ENCODE data around the gene GPR35.

The GPR35 gene

DNA sequence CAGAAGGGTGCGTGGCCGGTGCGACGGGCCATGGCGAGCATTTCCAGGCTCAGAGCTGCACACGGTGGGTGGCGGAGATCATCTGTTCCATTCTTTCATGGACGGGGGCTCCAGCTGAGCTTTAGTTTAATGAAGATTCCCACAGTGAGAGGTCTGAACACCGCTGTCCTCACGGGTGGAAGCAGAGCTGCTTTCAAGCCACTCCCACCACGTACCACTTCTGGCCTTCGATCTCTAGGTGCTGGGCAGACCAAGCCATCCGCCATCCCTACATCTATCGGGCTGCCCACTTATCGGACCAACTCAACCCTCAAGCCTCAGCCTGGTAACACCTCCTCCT, 18.5 kb downstream of the GPR35 start:
- no peak overlapping the region for H3K27ac ChIP-seq (ENCODE audit: low read depth, low read length, severe bottlenecking)
- no peak overlapping the region for H3K4me3 ChIP-seq (ENCODE audit: extremely low read depth, insufficient read depth, low read length, poor library complexity, severe bottlenecking)
- H3K4me1 ChIP-seq (ENCODE audit: control insufficient read depth, insufficient read depth, low read length, poor library complexity, severe bottlenecking): no peaks in the 10 kb centered on the region
- no peaks in the 10 kb centered on the region for H3K36me3 ChIP-seq (ENCODE audit: control insufficient read depth, insufficient read depth, low read length)
- no peaks in the 10 kb centered on the region for H3K9me3 ChIP-seq (ENCODE audit: control insufficient read depth, low read length)
- WGBS, 2 experiments (ENCODE audit: insufficient coverage in 2 of 2): 90 to 92% methylated on average over 14 to 15 of the region's 15 CpGs

DNA sequence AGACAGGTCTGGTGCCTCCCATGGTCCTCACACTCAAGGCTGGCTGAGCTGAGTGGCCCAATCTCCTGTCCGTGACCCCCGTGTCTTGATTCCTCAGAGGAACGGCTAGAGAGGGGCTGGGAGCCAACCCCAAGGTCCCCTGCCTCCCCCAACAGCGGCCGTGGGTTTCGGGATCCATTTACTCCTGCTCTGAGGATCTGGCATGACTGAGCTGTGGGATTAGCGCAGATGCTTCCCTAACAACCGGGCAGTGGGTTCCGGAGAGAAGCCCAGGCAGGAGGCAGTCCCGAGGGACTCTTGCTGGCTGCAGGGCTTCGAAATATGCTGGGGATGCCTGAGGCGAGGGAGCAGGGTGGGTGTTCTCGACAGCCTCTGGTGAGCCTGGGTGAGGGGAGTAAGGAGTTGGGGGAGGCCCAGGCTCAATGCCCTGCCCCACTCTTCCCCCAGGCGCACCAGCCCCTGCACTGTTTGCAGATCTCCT, 18.9 kb downstream of the GPR35 start:
- Histone ChIP-seq H3K9me3 (ENCODE audit: control insufficient read depth, low read length) (no peaks in the 10 kb centered on the region), H3K4me3 (ENCODE audit: extremely low read depth, insufficient read depth, low read length, poor library complexity, severe bottlenecking) (no peak overlapping the region), H3K27ac (ENCODE audit: low read depth, low read length, severe bottlenecking) (no peak overlapping the region), H3K36me3 (ENCODE audit: control insufficient read depth, insufficient read depth, low read length) (no peaks in the 10 kb centered on the region), H3K4me1 (ENCODE audit: control insufficient read depth, insufficient read depth, low read length, poor library complexity, severe bottlenecking) (no peaks in the 10 kb centered on the region)
- 83 to 89% methylated on average over 7 to 9 of the region's 14 CpGs for WGBS, 2 experiments (ENCODE audit: insufficient coverage in 2 of 2)

DNA sequence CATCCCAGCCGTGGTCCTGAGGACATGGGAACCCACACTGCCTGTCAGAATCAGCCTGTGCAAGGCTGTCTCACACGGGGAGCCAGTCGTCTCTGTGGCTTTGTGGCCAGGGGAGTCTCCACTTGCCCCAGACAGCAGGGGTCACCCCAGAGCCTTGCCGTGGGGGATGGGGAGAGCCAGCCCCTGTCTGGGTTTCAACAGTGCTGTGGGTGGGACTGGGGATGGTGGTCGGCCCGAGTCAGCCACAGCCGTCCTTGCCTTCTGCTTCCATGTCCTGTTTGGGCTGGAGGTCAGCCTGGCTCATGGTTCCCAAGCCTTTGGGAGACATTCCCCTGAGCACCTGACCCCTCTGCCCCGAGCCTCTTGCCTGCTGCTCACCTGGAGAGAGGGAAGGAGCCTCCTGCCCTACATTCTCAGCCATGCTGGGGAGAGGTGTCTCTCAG, 19.6 kb downstream of the GPR35 start:
- 55 to 81% methylated on average over 5 to 8 of the region's 8 CpGs for WGBS, 2 experiments (ENCODE audit: insufficient coverage in 2 of 2)
- Histone ChIP-seq H3K4me1 (ENCODE audit: control insufficient read depth, insufficient read depth, low read length, poor library complexity, severe bottlenecking) (no peaks in the 10 kb centered on the region), H3K4me3 (ENCODE audit: extremely low read depth, insufficient read depth, low read length, poor library complexity, severe bottlenecking) (no peak overlapping the region), H3K9me3 (ENCODE audit: control insufficient read depth, low read length) (no peaks in the 10 kb centered on the region), H3K36me3 (ENCODE audit: control insufficient read depth, insufficient read depth, low read length) (no peaks in the 10 kb centered on the region), H3K27ac (ENCODE audit: low read depth, low read length, severe bottlenecking) (no peak overlapping the region)

DNA sequence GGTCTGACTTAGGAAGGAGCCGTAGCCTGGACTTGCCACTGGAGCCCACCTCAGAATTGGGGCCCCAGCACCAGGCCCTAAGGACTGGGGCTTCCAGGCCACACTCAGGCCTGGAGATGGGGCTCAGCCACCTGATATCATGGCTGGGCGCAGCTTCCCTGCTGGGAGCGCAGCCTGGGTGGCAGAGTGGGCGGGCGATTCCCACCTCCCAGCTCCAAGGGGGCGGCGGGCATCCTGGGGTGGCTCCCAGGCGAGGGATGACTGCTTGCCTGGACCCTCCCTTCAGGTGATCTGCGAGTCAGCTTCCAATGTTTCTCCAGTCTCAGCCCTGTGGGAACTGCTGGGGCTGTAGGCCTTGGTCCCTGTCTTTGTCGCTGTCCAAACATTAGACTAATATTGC, 20.1 kb downstream of the GPR35 start:
- Histone ChIP-seq H3K4me1 (ENCODE audit: control insufficient read depth, insufficient read depth, low read length, poor library complexity, severe bottlenecking) (no peaks in the 10 kb centered on the region), H3K36me3 (ENCODE audit: control insufficient read depth, insufficient read depth, low read length) (no peaks in the 10 kb centered on the region), H3K27ac (ENCODE audit: low read depth, low read length, severe bottlenecking) (no peak overlapping the region), H3K9me3 (ENCODE audit: control insufficient read depth, low read length) (no peaks in the 10 kb centered on the region), H3K4me3 (ENCODE audit: extremely low read depth, insufficient read depth, low read length, poor library complexity, severe bottlenecking) (no peak overlapping the region)
- 83 to 91% methylated on average over 9 to 10 of the region's 10 CpGs for WGBS, 2 experiments (ENCODE audit: insufficient coverage in 2 of 2)

DNA sequence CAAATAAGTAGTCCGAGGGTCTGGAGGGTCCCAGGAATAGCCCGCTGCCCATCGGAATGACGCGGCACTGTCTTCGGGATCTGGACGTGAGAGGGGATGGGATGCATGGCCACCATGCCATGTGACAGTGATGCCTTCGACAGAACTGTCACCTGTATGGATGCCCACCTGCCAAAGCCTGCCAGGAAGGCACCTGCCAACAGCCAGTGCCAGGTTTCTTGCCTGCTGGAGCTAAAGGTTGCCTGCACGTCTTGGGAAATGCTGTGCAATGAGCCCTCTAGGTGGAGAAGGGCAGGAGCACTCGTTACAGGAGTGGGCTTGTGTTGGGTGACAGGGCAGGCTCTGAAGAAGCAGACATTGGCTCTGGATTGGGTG, 20.5 kb downstream of the GPR35 start:
- 83 to 92% methylated on average over 9 to 10 of the region's 10 CpGs for WGBS, 2 experiments (ENCODE audit: insufficient coverage in 2 of 2)
- Histone ChIP-seq H3K4me1 (ENCODE audit: control insufficient read depth, insufficient read depth, low read length, poor library complexity, severe bottlenecking) (no peaks in the 10 kb centered on the region), H3K27ac (ENCODE audit: low read depth, low read length, severe bottlenecking) (no peak overlapping the region), H3K36me3 (ENCODE audit: control insufficient read depth, insufficient read depth, low read length) (no peaks in the 10 kb centered on the region), H3K4me3 (ENCODE audit: extremely low read depth, insufficient read depth, low read length, poor library complexity, severe bottlenecking) (no peak overlapping the region), H3K9me3 (ENCODE audit: control insufficient read depth, low read length) (no peaks in the 10 kb centered on the region)

DNA sequence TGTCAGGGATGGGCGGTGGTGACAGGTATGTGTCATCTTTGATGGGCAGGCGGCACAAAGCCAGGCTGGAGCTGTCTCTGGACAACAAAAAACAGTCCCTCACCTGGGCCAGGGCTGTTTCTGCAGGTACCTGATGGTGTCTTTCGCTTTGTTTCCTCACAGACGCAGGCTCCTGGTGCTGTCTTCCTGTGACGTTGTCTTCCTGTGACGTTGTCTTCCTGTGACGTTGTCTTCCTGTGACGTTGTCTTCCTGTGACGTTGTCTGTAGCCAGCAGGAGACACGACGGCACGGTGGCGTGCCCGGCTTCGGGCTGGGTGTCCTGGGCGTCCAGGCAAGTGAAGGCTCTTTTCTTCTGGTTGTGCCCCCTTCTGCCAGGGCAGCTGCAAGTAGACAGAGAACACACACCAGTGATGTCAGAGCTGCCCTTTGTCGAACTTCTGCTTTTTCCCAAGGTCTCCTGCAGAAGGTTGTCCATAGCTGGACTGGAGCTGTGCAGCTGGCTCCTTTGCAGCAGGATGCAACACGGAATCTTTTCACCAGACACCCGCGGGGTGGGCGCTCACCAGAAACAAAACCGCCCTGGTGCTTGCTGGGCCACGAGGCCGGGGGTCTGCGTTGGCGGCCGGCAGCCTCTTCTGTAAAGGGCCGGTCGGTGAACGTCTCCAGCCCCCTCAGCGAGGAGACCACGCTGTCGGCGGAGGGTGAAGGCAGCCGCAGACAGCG, 21.1 kb downstream of the GPR35 start:
- WGBS, 2 experiments (ENCODE audit: insufficient coverage in 2 of 2): 92 to 93% methylated on average over 36 of the region's 36 CpGs
- H3K9me3 ChIP-seq (ENCODE audit: control insufficient read depth, low read length): peaks cover 4% of the 10 kb centered on the region
- no peak overlapping the region for H3K4me3 ChIP-seq (ENCODE audit: extremely low read depth, insufficient read depth, low read length, poor library complexity, severe bottlenecking)
- H3K27ac ChIP-seq (ENCODE audit: low read depth, low read length, severe bottlenecking): no peak overlapping the region
- H3K36me3 ChIP-seq (ENCODE audit: control insufficient read depth, insufficient read depth, low read length): no peaks in the 10 kb centered on the region
- H3K4me1 ChIP-seq (ENCODE audit: control insufficient read depth, insufficient read depth, low read length, poor library complexity, severe bottlenecking): no peaks in the 10 kb centered on the region

DNA sequence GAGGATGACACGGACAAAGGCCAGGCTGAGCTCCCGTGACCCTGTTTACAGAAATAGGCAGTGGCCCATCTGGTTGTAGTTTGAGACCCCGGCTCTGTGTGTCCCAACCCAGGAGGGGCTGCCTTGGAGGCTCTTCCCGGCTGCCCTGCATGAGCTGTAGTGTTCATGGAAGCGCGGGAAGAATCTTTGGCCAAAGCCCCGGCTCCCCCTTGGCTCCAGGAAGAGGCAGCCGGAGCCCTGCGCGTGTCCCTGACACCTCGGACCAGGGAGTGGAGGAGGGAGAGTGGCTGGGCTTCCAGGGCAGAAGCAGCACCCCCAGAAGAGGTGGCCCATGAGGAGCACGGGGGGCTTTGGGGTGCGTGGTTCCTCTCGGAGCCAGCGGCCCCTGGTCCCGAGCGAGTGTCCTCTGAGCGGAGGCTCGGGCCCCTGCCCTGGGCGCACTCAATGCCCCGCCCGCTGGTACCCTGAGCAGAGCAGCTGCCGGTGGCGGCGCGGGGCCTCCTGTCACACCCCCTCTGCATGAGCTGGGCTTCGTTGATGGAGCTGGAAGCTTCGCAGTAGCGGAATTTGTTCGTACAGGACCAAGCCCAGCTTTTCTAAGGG, 21.7 kb downstream of the GPR35 start:
- no peaks in the 10 kb centered on the region for H3K4me1 ChIP-seq (ENCODE audit: control insufficient read depth, insufficient read depth, low read length, poor library complexity, severe bottlenecking)
- H3K36me3 ChIP-seq (ENCODE audit: control insufficient read depth, insufficient read depth, low read length): no peaks in the 10 kb centered on the region
- no peak overlapping the region for H3K4me3 ChIP-seq (ENCODE audit: extremely low read depth, insufficient read depth, low read length, poor library complexity, severe bottlenecking)
- 84 to 86% methylated on average over 20 to 30 of the region's 30 CpGs for WGBS, 2 experiments (ENCODE audit: insufficient coverage in 2 of 2)
- peaks cover 7% of the 10 kb centered on the region for H3K9me3 ChIP-seq (ENCODE audit: control insufficient read depth, low read length)
- no peak overlapping the region for H3K27ac ChIP-seq (ENCODE audit: low read depth, low read length, severe bottlenecking)

DNA sequence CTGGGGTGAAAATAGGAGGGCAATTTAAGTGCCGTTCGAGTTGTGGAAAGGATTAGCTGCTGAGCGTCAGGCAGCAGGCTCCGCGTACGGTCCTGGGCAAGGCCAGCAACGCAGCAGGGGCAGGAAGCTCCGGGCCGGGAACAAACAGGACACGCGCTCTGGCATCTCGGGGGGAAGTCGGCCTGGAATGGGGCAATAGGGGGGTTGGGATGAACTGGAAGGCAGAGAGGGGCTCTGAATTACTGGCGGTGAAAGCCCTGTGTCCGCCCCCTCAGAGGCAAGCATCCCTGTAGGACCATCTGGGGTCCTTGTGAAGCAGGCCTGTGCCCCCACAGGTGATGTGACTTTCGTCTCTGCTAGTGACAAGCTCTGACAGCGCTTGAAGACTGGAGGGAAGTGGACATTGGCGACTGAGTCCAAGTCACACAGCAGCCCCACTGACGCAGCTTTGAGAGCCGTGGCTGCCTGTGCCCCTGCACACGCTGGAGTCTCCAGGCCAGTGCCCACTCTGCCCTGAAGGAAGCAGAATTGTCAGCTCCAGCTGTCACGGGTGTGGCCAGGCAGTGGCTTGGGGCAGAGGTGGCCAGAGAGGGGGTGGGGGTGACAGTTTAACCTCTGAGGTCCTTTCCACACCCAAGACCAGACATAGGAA, 22.3 kb downstream of the GPR35 start:
- Histone ChIP-seq H3K4me3 (ENCODE audit: extremely low read depth, insufficient read depth, low read length, poor library complexity, severe bottlenecking) (no peak overlapping the region), H3K9me3 (ENCODE audit: control insufficient read depth, low read length) (peaks cover 7% of the 10 kb centered on the region), H3K4me1 (ENCODE audit: control insufficient read depth, insufficient read depth, low read length, poor library complexity, severe bottlenecking) (no peaks in the 10 kb centered on the region), H3K27ac (ENCODE audit: low read depth, low read length, severe bottlenecking) (no peak overlapping the region), H3K36me3 (ENCODE audit: control insufficient read depth, insufficient read depth, low read length) (no peaks in the 10 kb centered on the region)
- 90 to 92% methylated on average over 10 to 22 of the region's 22 CpGs for WGBS, 2 experiments (ENCODE audit: insufficient coverage in 2 of 2)

DNA sequence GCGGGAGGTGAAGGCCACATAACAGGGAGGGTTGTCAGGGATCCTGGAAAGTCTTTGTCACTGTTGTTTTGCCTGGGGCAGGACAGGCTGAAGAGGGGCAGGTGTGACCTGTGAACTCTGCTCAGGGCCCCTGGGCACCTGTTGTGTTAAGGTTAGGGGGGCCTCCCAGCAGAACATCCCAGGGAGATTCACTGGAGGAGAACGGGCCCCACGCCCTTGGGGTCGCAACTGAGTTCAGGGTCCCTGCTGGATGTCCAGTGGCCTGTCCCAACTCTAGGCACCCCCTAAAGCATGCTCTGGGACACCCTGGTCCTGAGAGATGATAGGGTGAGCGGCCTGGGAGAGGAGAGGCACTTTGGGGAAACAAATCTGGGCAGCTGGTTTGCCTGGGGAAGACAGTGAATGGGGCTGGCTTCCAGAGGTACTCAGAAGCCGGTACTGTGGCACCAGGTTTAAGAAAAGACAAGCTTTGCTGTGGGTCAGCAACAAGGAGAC, 22.9 kb downstream of the GPR35 start:
- no peaks in the 10 kb centered on the region for H3K36me3 ChIP-seq (ENCODE audit: control insufficient read depth, insufficient read depth, low read length)
- peaks cover 7% of the 10 kb centered on the region for H3K9me3 ChIP-seq (ENCODE audit: control insufficient read depth, low read length)
- no peak overlapping the region for H3K27ac ChIP-seq (ENCODE audit: low read depth, low read length, severe bottlenecking)
- 90 to 92% methylated on average over 4 to 6 of the region's 6 CpGs for WGBS, 2 experiments (ENCODE audit: insufficient coverage in 2 of 2)
- no peaks in the 10 kb centered on the region for H3K4me1 ChIP-seq (ENCODE audit: control insufficient read depth, insufficient read depth, low read length, poor library complexity, severe bottlenecking)
- H3K4me3 ChIP-seq (ENCODE audit: extremely low read depth, insufficient read depth, low read length, poor library complexity, severe bottlenecking): no peak overlapping the region

DNA sequence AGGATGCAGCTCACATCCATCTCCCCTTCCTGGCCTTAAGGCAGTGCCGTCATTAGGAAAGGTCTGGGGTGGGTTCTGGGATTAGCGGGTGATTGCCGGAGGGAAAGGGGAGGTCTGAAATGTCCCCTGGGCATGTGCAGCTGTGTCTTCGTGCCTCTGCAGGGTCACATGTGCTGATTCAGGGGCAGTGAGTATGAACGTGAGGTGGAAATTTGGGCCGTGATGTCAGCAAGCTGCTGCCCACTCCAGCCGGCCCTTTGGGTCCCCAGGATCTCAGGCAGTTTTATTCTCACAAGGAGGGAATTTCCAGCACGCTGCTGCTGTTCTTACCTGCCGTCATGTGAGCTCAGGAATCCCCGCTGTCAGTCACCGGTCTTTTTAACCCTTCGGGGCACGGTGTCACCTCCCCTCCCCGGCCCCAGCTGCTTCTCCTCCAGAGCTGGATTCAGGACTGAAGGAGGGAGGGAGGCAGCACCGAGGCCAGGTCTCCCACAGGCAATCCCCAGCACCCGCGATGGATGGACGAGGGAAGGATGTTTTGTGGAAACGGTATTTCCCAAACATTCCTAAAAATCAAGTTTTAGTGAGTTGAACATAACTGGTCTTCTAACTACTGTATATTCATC, 23.5 kb downstream of the GPR35 start:
- H3K9me3 ChIP-seq (ENCODE audit: control insufficient read depth, low read length): peaks cover 7% of the 10 kb centered on the region
- no peak overlapping the region for H3K4me3 ChIP-seq (ENCODE audit: extremely low read depth, insufficient read depth, low read length, poor library complexity, severe bottlenecking)
- 53 to 54% methylated on average over 10 to 14 of the region's 19 CpGs for WGBS, 2 experiments (ENCODE audit: insufficient coverage in 2 of 2)
- no peaks in the 10 kb centered on the region for H3K4me1 ChIP-seq (ENCODE audit: control insufficient read depth, insufficient read depth, low read length, poor library complexity, severe bottlenecking)
- H3K27ac ChIP-seq (ENCODE audit: low read depth, low read length, severe bottlenecking): no peak overlapping the region
- no peaks in the 10 kb centered on the region for H3K36me3 ChIP-seq (ENCODE audit: control insufficient read depth, insufficient read depth, low read length)
